Nephron progenitor cell (in vitro differentiated cells): ENCODE measurements around the gene KMT2E.
A peak's percentile ranks its signal among the peaks of the same experiment; 100 is the strongest.

Source experiments
- DNase-seq: peaks from one replicate; pipeline ENCODE4 v3.0.0; 2021
- H3K27ac Mint-ChIP-seq: 2 replicates; pipeline ENCODE4 v1.8.0; 2021; ENCODE audit warnings: mild to moderate bottlenecking, moderate library complexity, mixed read lengths
- H3K27me3 Mint-ChIP-seq: 2 replicates; pipeline ENCODE4 v1.8.0; 2021; ENCODE audit warnings: mild to moderate bottlenecking, low read depth, mixed read lengths; ENCODE audit not compliant: poor library complexity
- H3K36me3 Mint-ChIP-seq: 2 replicates; pipeline ENCODE4 v1.8.0; 2021; ENCODE audit warnings: low read depth, mixed read lengths
- H3K4me1 Mint-ChIP-seq: 2 replicates; pipeline ENCODE4 v1.8.0; 2021; ENCODE audit warnings: mixed read lengths
- H3K4me3 Mint-ChIP-seq: 2 replicates; pipeline ENCODE4 v1.8.0; 2021; ENCODE audit warnings: mild to moderate bottlenecking, moderate library complexity, mixed read lengths
- H3K9me3 Mint-ChIP-seq: 2 replicates; pipeline ENCODE4 v1.8.0; 2021; ENCODE audit warnings: mild to moderate bottlenecking, moderate library complexity, mixed read lengths
- TF ChIP-seq, protein P1 (sequence below): fragments of 200-600 bp; sonication (generic); IDR thresholded peaks from 2 replicates; pipeline ENCODE4 v1.5.0; 2021; ENCODE audit warnings: antibody characterized with exemption

The KMT2E gene

DNA sequence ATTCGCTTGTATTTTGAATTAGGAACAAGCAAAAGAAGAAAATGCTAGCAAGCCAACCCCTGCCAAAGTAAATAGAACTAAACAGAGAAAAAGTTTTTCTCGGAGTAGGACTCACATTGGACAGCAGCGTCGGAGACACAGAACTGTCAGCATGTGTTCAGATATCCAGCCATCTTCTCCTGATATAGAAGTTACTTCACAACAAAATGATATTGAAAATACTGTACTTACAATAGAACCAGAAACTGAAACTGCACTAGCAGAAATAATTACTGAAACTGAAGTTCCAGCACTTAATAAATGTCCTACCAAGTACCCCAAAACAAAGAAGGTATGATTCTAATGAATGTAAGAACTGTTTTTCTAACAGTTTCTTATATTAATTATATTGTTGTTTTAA lies 87.9 kb downstream of the KMT2E start:
- Mint-ChIP-seq H3K4me1 (peaks cover 5% of the 10 kb centered on the region), H3K36me3 (peaks cover 59% of the 10 kb centered on the region), H3K4me3 (no peak overlapping the region), H3K27ac (no peak overlapping the region), H3K27me3 (no peaks in the 10 kb centered on the region), H3K9me3 (no peaks in the 10 kb centered on the region)
- TF ChIP-seq, protein P1, sequence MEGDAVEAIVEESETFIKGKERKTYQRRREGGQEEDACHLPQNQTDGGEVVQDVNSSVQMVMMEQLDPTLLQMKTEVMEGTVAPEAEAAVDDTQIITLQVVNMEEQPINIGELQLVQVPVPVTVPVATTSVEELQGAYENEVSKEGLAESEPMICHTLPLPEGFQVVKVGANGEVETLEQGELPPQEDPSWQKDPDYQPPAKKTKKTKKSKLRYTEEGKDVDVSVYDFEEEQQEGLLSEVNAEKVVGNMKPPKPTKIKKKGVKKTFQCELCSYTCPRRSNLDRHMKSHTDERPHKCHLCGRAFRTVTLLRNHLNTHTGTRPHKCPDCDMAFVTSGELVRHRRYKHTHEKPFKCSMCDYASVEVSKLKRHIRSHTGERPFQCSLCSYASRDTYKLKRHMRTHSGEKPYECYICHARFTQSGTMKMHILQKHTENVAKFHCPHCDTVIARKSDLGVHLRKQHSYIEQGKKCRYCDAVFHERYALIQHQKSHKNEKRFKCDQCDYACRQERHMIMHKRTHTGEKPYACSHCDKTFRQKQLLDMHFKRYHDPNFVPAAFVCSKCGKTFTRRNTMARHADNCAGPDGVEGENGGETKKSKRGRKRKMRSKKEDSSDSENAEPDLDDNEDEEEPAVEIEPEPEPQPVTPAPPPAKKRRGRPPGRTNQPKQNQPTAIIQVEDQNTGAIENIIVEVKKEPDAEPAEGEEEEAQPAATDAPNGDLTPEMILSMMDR, result no peak
- DNase-seq, result no peak

DNA sequence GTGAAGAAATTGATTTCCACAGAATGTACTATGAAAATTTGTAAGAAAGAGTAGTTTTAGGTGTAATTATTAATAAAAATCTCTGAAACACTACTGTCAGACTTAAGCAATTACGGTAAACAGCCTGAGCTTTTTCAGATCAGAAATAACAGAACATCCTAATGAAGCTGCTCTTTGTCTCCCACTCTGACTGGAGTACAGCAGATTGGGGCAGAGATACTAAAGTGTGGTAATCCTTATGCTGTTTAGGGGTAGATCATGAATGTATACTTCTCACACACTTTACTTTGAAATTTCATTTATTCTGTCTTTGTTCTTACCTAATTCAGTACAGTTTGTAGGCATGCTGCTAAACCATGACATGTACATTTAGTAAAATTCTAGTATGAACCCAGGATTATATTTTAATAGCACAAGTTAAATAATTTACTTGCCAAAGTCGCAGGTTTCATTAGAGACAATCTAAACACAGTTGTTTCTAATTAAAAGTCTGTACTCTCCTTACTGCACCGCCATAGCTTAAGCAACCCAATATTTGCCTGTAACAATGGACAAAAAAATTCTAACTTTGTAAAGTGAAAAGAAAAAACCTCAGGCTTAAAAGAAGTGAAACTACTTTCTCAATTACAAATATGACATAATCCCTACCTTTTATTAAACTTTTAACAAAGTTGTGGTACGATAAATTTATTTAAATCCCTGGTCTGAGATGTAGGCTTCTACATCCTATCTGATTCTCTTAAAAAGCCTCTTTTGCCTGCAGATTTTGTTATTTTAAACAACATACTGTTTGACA lies 88.8 kb downstream of the KMT2E start:
- no peak overlapping the region for H3K4me3 Mint-ChIP-seq
- no peak for DNase-seq
- peaks cover 62% of the 10 kb centered on the region for H3K36me3 Mint-ChIP-seq
- no peaks in the 10 kb centered on the region for H3K27me3 Mint-ChIP-seq
- TF ChIP-seq, protein P1, result no peak
- peaks cover 2% of the 10 kb centered on the region for H3K4me1 Mint-ChIP-seq
- no peak overlapping the region for H3K27ac Mint-ChIP-seq
- H3K9me3 Mint-ChIP-seq, result no peaks in the 10 kb centered on the region

DNA sequence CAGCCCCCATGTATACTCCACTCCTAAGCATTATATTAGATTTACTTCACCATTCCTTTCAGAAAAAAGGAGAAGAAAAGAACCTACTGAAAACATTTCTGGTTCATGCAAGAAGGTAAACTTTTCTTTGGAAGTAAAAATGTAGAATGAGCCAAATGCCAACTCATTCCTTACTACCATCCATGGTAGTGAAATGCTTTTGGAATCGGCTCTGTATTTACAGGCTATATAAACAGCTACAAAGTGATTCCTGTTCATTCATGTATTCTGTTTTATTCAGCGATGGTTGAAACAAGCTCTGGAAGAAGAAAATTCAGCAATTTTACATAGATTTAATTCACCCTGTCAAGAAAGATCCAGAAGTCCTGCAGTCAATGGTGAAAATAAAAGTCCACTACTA lies 91.6 kb downstream of the KMT2E start:
- Mint-ChIP-seq H3K4me1 (no peaks in the 10 kb centered on the region), H3K36me3 (peaks cover 79% of the 10 kb centered on the region), H3K9me3 (no peaks in the 10 kb centered on the region), H3K27ac (peak overlapping the region; percentile 42), H3K4me3 (no peak overlapping the region), H3K27me3 (no peaks in the 10 kb centered on the region)
- no peak for DNase-seq
- TF ChIP-seq, protein P1, result no peak

DNA sequence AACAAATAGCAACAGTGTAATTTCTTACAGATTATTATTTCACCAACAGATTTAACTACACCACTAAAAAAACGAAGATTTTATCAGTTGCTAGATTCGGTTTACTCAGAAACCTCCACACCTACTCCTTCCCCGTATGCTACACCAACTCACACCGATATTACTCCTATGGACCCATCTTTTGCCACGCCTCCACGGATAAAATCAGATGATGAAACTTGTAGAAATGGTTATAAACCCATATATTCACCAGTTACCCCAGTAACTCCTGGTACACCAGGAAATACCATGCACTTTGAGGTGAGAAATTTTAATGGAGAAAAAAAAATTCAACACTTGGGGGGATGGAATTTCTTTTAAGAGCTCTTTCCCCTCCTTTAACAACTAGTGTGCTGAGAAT lies 92.5 kb downstream of the KMT2E start:
- no peaks in the 10 kb centered on the region for H3K4me1 Mint-ChIP-seq
- no peak for DNase-seq
- peaks cover 71% of the 10 kb centered on the region for H3K36me3 Mint-ChIP-seq
- H3K27me3 Mint-ChIP-seq, result no peaks in the 10 kb centered on the region
- H3K27ac Mint-ChIP-seq, result no peak overlapping the region
- H3K9me3 Mint-ChIP-seq, result no peaks in the 10 kb centered on the region
- TF ChIP-seq, protein P1, result no peak
- H3K4me3 Mint-ChIP-seq, result no peak overlapping the region

DNA sequence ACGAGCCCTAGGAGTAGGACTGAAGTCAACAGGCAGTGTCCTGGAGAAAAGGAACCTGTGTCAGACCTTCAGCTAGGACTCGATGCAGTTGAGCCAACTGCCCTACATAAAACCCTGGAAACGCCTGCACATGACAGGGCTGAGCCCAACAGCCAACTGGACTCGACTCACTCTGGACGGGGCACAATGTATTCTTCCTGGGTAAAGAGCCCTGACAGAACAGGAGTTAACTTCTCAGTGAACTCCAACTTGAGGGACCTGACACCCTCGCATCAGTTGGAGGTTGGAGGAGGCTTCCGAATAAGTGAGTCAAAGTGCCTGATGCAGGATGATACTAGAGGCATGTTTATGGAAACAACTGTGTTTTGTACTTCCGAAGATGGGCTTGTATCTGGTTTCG lies 93.5 kb downstream of the KMT2E start:
- Mint-ChIP-seq H3K36me3 (peaks cover 79% of the 10 kb centered on the region), H3K27ac (peak overlapping the region; percentile 57)

More for the DNA sequence above, 93.5 kb downstream of the KMT2E start:
- peaks cover 8% of the 10 kb centered on the region for H3K4me1 Mint-ChIP-seq
- no peak overlapping the region for H3K4me3 Mint-ChIP-seq
- TF ChIP-seq, protein P1, result no peak
- no peaks in the 10 kb centered on the region for H3K9me3 Mint-ChIP-seq
- no peak for DNase-seq
- no peaks in the 10 kb centered on the region for H3K27me3 Mint-ChIP-seq
